ENCODE measurements around the gene CCDC178.

- TF ChIP-seq CTCF (conservative IDR thresholded peaks at IDR 0.05 in 1 of 2, IDR thresholded peaks at IDR 0.05 in 1 of 2; ENCODE audit: low read depth in 1 of 2, low read length in 2 of 2), result no peak
- no peak for TF ChIP-seq EZH2 (IDR thresholded peaks at IDR 0.05; ENCODE audit: low read length, missing control alignments)
Measured at GRCh38 chr18:33157893-33158292, 282.6 kb downstream of the CCDC178 start.
